Thyroid gland (tissue), 4 donors: ENCODE results near the gene EFCAB7. TPM values are rescaled to one million over a fixed set of nuclear protein-coding genes. Genes with fewer than 3 reads are reported as not detected.

Experiments
- DNase-seq, 2 donors: peaks; one replicate each; pipeline ENCODE4 v3.0.0-alpha.2; 2019
- H3K27ac ChIP-seq, 3 donors: fragments of 200-600 bp; sonication (generic); 1 replicate in 2 of 3; 2 replicates in 1 of 3; pipeline ENCODE4 v1.5.1; 2016 to 2019; ENCODE audit warnings: mild to moderate bottlenecking in 1 of 3, moderate library complexity in 1 of 3
- H3K27me3 ChIP-seq: fragments of 200-600 bp; sonication (generic); one replicate; pipeline ENCODE4 v1.5.1; 2019
- H3K36me3 ChIP-seq, 2 donors: fragments of 200-600 bp; sonication (generic); one replicate each; pipeline ENCODE4 v1.5.1; 2016 to 2019
- H3K4me1 ChIP-seq, 2 donors: fragments of 200-600 bp; sonication (generic); one replicate each; pipeline ENCODE4 v1.5.1; 2017 to 2019
- H3K4me3 ChIP-seq, 3 donors: fragments of 200-600 bp; sonication (generic); replicated peaks in 1 of 3; 1 replicate in 2 of 3; 2 replicates in 1 of 3; pipeline ENCODE4 v1.5.1; 2016; ENCODE audit warnings: mild to moderate bottlenecking in 1 of 3
- H3K9me3 ChIP-seq: fragments of 200-600 bp; sonication (generic); one replicate; pipeline ENCODE4 v1.5.1; 2017
- POLR2A ChIP-seq, 2 donors: fragments of 450-650 bp; IDR thresholded peaks; one replicate each; pipeline ENCODE4 v1.6.1; 2017; ENCODE audit warnings: antibody characterized with exemption in 2 of 2, mild to moderate bottlenecking in 2 of 2, moderate library complexity in 1 of 2
- WGBS, 2 donors: methylation state at CpG; one replicate each; pipeline ENCODE4 v1.1.5; 2017; 5-methylcytosine and 5-hydroxymethylcytosine counted together
- intact Hi-C: fragments of 100-400 bp; cut with DNase I; formaldehyde crosslinking; loops from one replicate; pipeline ENCODE4 v1.15.1; 2023
- total RNA-seq, 4 donors: library from RNA; depleted of rRNA; stranded (reverse); fragments of >200 nt; gene quantifications; one replicate each; pipeline ENCODE4 v1.2.3, GENCODE V29; 2016
- TF ChIP-seq, protein P1 (sequence below), 6 experiments: fragments of 200-600 bp in 3 of 6; fragments of 450-650 bp in 3 of 6; sonication (generic) in 3 of 6; IDR thresholded peaks; one replicate each; pipeline ENCODE4 v1.5.1; 2016 to 2019; ENCODE audit warnings: antibody characterized with exemption in 6 of 6, mild to moderate bottlenecking in 2 of 6, inconsistent platforms in 1 of 6, moderate library complexity in 1 of 6

The EFCAB7 gene
- total RNA-seq, 4 donors from 2014 or later, result 8.3 to 11.7 (median 10.0) TPM

DNA sequence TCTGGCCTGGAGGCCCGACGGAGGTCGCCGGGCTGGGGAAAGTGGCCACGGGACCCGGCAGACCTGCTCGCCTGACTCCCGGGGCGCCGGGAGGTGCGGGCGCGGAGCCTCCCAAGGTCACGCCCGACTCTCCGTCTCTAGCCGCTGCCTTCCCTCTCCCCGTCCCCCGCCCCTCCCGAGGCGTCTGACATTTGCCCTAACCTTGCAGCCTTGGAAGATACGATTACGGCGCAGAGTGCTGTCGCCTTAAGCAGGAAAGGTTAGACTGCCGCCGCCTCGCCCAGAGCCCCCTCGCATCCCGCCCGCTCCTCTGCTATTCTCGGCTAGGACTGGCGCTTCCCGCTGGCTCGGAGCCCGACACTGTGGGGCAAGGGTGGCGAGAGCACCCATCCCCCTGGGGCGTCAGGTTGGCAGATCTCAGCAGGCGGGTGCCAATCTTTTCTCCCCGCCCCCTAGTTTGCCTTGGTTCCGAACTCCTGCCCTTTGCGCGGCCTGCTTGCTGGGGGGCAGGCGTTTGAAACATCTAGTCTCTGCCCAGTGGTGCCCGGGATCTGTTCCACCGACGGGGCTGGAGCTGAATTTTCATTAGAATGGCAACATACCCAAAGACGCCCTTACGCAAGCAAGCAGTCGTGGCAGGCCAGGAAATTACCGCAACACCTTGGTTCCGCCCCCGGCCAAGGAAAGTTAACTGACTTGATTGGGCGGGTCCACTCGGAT is 70.7 kb downstream of the EFCAB7 start:
- H3K4me3 ChIP-seq, result peak overlapping the region; percentile 83 to 93 (median 88)
- H3K27ac ChIP-seq, result peak overlapping the region; percentile 85 to 87 (median 86)
- 10 to 16% methylated on average over 16 to 36 of the region's 55 CpGs for WGBS, 2 donors
- DNase-seq, result peak; percentile 64 to 81
- no peaks in the 10 kb centered on the region for H3K9me3 ChIP-seq
- no peaks in the 10 kb centered on the region for H3K36me3 ChIP-seq
- H3K27me3 ChIP-seq, result no peaks in the 10 kb centered on the region
- peak in 1 of 2 donors; percentile 33 for TF ChIP-seq POLR2A (IDR thresholded peaks at IDR 0.05)
- TF ChIP-seq, protein P1, sequence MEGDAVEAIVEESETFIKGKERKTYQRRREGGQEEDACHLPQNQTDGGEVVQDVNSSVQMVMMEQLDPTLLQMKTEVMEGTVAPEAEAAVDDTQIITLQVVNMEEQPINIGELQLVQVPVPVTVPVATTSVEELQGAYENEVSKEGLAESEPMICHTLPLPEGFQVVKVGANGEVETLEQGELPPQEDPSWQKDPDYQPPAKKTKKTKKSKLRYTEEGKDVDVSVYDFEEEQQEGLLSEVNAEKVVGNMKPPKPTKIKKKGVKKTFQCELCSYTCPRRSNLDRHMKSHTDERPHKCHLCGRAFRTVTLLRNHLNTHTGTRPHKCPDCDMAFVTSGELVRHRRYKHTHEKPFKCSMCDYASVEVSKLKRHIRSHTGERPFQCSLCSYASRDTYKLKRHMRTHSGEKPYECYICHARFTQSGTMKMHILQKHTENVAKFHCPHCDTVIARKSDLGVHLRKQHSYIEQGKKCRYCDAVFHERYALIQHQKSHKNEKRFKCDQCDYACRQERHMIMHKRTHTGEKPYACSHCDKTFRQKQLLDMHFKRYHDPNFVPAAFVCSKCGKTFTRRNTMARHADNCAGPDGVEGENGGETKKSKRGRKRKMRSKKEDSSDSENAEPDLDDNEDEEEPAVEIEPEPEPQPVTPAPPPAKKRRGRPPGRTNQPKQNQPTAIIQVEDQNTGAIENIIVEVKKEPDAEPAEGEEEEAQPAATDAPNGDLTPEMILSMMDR (IDR thresholded peaks at IDR 0.05), result no peak
- intact Hi-C loops, result no loop called here
- peaks cover 0 to 4% of the 10 kb centered on the region in 2 donors for H3K4me1 ChIP-seq

DNA sequence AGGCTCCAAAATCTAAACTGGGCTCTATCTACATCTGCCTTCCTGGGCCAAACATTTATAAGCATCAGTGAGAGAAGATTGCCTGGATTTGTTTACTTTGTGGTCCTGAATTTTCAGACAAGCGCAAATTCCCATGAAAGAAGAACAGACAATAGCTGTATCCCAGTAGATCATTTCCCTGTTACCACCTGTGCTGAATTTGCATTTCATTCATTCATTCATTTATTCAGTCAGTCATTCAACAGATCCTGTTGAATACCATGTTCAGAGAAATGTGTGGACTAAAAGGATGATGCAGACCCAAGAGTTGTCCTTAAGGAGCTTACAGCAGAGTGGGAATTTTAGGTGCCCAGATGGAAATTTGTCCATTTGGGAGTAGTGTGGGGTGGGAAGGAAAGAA is 72.1 kb downstream of the EFCAB7 start:
- Histone ChIP-seq H3K4me3 (no peak overlapping the region), H3K9me3 (no peaks in the 10 kb centered on the region), H3K36me3 (no peaks in the 10 kb centered on the region), H3K27me3 (no peaks in the 10 kb centered on the region), H3K4me1 (peaks cover 0 to 4% of the 10 kb centered on the region in 2 donors), H3K27ac (no peak overlapping the region)
- no peak for TF ChIP-seq POLR2A (IDR thresholded peaks at IDR 0.05)
- TF ChIP-seq, protein P1 (IDR thresholded peaks at IDR 0.05), result no peak
- no peak for DNase-seq
- intact Hi-C loops, result no loop called here
- WGBS, 2 donors, result 96 to 100% methylated on average over 1 of the region's 1 CpG

DNA sequence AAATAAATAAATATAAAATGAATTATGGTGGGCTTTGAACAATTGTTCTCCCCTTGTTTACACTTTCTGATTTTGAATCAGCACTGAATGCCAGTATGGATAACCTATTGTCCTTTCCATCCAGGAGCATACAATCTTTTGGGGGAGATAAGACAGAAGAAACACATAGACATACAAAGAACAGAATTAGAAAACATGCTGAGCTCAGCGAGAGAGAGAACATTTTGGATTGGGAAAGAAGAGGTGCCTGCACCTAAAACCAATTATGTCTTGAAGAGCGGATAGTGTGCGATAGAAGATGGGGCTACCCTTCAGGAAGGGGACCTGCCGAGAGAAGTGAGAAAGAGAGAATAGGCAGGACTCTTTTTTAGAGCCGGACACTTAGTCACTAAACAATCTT is 76.5 kb downstream of the EFCAB7 start:
- TF ChIP-seq, protein P1 (IDR thresholded peaks at IDR 0.05), result no peak
- TF ChIP-seq POLR2A (IDR thresholded peaks at IDR 0.05), result no peak
- intact Hi-C loops, result no loop called here
- Histone ChIP-seq H3K4me1 (no peaks in the 10 kb centered on the region), H3K36me3 (no peaks in the 10 kb centered on the region), H3K27ac (no peak overlapping the region), H3K27me3 (no peaks in the 10 kb centered on the region), H3K4me3 (no peak overlapping the region), H3K9me3 (no peaks in the 10 kb centered on the region)
- WGBS, 2 donors, result 94 to 97% methylated on average over 5 of the region's 5 CpGs
- DNase-seq, result no peak

DNA sequence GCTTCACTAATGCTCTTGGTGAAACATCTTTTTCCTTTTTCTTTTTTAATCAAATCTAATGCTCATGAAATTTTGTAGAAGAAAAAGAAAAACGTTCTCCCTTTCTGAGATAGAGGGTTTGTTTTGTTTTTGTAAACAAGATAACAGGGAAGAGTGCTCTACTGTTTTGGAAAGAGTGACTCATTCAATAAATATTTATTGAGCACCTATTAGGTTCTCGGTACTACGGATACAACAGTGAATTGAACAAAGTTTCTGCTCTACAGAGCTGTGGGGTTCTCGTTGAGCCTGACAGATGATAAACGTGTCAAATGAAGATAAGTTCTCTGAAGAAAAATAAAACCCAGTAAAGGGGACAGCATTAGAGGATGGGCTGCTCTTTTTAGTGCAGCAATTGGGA is 76.9 kb downstream of the EFCAB7 start:
- Histone ChIP-seq H3K27me3 (no peaks in the 10 kb centered on the region), H3K36me3 (no peaks in the 10 kb centered on the region), H3K27ac (no peak overlapping the region), H3K9me3 (no peaks in the 10 kb centered on the region), H3K4me1 (no peaks in the 10 kb centered on the region), H3K4me3 (no peak overlapping the region)
- no peak for DNase-seq
- intact Hi-C loops, result no loop called here
- TF ChIP-seq, protein P1 (IDR thresholded peaks at IDR 0.05), result no peak
- no peak for TF ChIP-seq POLR2A (IDR thresholded peaks at IDR 0.05)
- WGBS, 2 donors, result 83 to 84% methylated on average over 5 of the region's 5 CpGs

DNA sequence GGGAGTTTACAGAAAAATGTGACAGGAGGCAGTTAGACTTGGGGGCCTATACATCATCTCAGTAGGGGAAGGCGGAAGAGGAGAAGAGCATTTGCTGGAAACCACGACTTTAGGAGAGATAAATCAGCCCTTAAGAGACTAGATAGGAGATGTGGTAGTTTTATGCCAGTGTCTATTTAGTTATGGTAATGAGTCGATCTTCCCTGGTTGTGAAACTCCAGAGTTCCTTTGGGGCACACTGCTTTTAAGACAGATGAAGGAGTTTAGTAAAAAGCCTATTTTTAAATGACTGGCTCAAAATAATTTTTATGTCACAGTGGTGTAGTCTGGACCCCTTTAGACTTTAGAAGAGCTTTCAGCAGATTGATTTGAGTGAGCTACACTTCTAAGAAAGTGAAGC is 77.7 kb downstream of the EFCAB7 start:
- no peaks in the 10 kb centered on the region for H3K4me1 ChIP-seq
- no peaks in the 10 kb centered on the region for H3K36me3 ChIP-seq
- no peaks in the 10 kb centered on the region for H3K9me3 ChIP-seq
- no peak for DNase-seq
- intact Hi-C loops, result no loop called here
- TF ChIP-seq, protein P1 (IDR thresholded peaks at IDR 0.05), result no peak
- TF ChIP-seq POLR2A (IDR thresholded peaks at IDR 0.05), result no peak
- H3K27me3 ChIP-seq, result no peaks in the 10 kb centered on the region
- 83 to 91% methylated on average over 3 of the region's 3 CpGs for WGBS, 2 donors
- H3K27ac ChIP-seq, result no peak overlapping the region
- no peak overlapping the region for H3K4me3 ChIP-seq
